Stimulated activated effector memory CD8-positive, alpha-beta T cell treated with anti-CD3 and anti-CD28 coated beads, Interleukin-12 subunit alpha, Interleukin-12 subunit beta, amount 100 ng/mL, for 72 hours (primary cell): ENCODE data around the gene PDE2A.

ENCODE experiments used
- ATAC-seq: fragments of 150-1000 bp; cut with Tn5 transposase; 2 replicates; pipeline ENCODE4 v1.10.0; 2021
- DNase-seq, 2 donors: peaks; one replicate each; pipeline ENCODE4 v3.0.0; 2021 to 2022; ENCODE audit warnings: low spot score in 2 of 2
- H3K27ac Mint-ChIP-seq: one replicate; pipeline ENCODE4 v1.8.0; 2022; ENCODE audit warnings: mild to moderate bottlenecking, mixed read lengths
- H3K36me3 Mint-ChIP-seq: one replicate; pipeline ENCODE4 v1.8.0; 2022; ENCODE audit warnings: mild to moderate bottlenecking, mixed read lengths
- H3K4me1 Mint-ChIP-seq: one replicate; pipeline ENCODE4 v1.8.0; 2022; ENCODE audit warnings: mixed read lengths
- H3K4me3 Mint-ChIP-seq: one replicate; pipeline ENCODE4 v1.8.0; 2022; ENCODE audit warnings: mild to moderate bottlenecking, mixed read lengths
- H3K9me3 Mint-ChIP-seq: one replicate; pipeline ENCODE4 v1.8.0; 2022; ENCODE audit warnings: mixed read lengths

PDE2A gene

GRCh38 chr11:72646024-72646423 is 28.2 kb downstream of the PDE2A start:
- peak overlapping the region; percentile 30 for H3K27ac Mint-ChIP-seq
- DNase-seq, result no peak
- H3K36me3 Mint-ChIP-seq, result no peaks in the 10 kb centered on the region
- H3K4me3 Mint-ChIP-seq, result no peak overlapping the region
- H3K4me1 Mint-ChIP-seq, result peaks cover 6% of the 10 kb centered on the region
- ATAC-seq, result no peak
- H3K9me3 Mint-ChIP-seq, result no peaks in the 10 kb centered on the region

GRCh38 chr11:72643547-72643946 is 30.7 kb downstream of the PDE2A start:
- Mint-ChIP-seq H3K9me3 (no peaks in the 10 kb centered on the region), H3K4me1 (peaks cover 6% of the 10 kb centered on the region), H3K36me3 (no peaks in the 10 kb centered on the region), H3K27ac (no peak overlapping the region), H3K4me3 (no peak overlapping the region)
- ATAC-seq, result no peak
- DNase-seq, result no peak

- Mint-ChIP-seq H3K27ac (no peak overlapping the region), H3K4me1 (peaks cover 6% of the 10 kb centered on the region), H3K9me3 (no peaks in the 10 kb centered on the region), H3K4me3 (no peak overlapping the region), H3K36me3 (no peaks in the 10 kb centered on the region)
- DNase-seq (peak; percentile 81 to 87), ATAC-seq (peak; percentile 80)
Measured at GRCh38 chr11:72642884-72643522, 31.2 kb downstream of the PDE2A start.

- DNase-seq (peak; percentile 23 to 76), ATAC-seq (peak; percentile 73)
- peaks cover 6% of the 10 kb centered on the region for H3K4me1 Mint-ChIP-seq
- no peaks in the 10 kb centered on the region for H3K36me3 Mint-ChIP-seq
- H3K27ac Mint-ChIP-seq, result no peak overlapping the region
- no peak overlapping the region for H3K4me3 Mint-ChIP-seq
- H3K9me3 Mint-ChIP-seq, result no peaks in the 10 kb centered on the region
Measured at GRCh38 chr11:72642043-72642883, 32.0 kb downstream of the PDE2A start.

- Mint-ChIP-seq H3K4me1 (peaks cover 6% of the 10 kb centered on the region), H3K36me3 (no peaks in the 10 kb centered on the region), H3K4me3 (no peak overlapping the region), H3K9me3 (no peaks in the 10 kb centered on the region), H3K27ac (no peak overlapping the region)
- no peak for DNase-seq
- no peak for ATAC-seq
Measured at GRCh38 chr11:72641522-72642042, 32.6 kb downstream of the PDE2A start.

GRCh38 chr11:72639502-72640375 is 34.5 kb downstream of the PDE2A start:
- no peaks in the 10 kb centered on the region for H3K36me3 Mint-ChIP-seq
- no peaks in the 10 kb centered on the region for H3K9me3 Mint-ChIP-seq
- H3K4me1 Mint-ChIP-seq, result peaks cover 6% of the 10 kb centered on the region
- ATAC-seq, result no peak
- H3K27ac Mint-ChIP-seq, result no peak overlapping the region
- DNase-seq, result no peak
- H3K4me3 Mint-ChIP-seq, result no peak overlapping the region

GRCh38 chr11:72637926-72638325 is 36.3 kb downstream of the PDE2A start:
- H3K9me3 Mint-ChIP-seq, result no peaks in the 10 kb centered on the region
- H3K36me3 Mint-ChIP-seq, result no peaks in the 10 kb centered on the region
- DNase-seq, result no peak
- ATAC-seq, result no peak
- H3K27ac Mint-ChIP-seq, result no peak overlapping the region
- no peaks in the 10 kb centered on the region for H3K4me1 Mint-ChIP-seq
- H3K4me3 Mint-ChIP-seq, result no peak overlapping the region

- ATAC-seq (no peak), DNase-seq (no peak)
- no peaks in the 10 kb centered on the region for H3K36me3 Mint-ChIP-seq
- no peaks in the 10 kb centered on the region for H3K4me1 Mint-ChIP-seq
- no peaks in the 10 kb centered on the region for H3K9me3 Mint-ChIP-seq
- H3K4me3 Mint-ChIP-seq, result no peak overlapping the region
- H3K27ac Mint-ChIP-seq, result no peak overlapping the region
Measured at GRCh38 chr11:72637198-72637597, 37.0 kb downstream of the PDE2A start.

- Mint-ChIP-seq H3K4me3 (no peak overlapping the region), H3K27ac (no peak overlapping the region), H3K9me3 (no peaks in the 10 kb centered on the region), H3K36me3 (no peaks in the 10 kb centered on the region), H3K4me1 (no peaks in the 10 kb centered on the region)
- DNase-seq (no peak), ATAC-seq (no peak)
Measured at GRCh38 chr11:72636376-72636775, 37.8 kb downstream of the PDE2A start.

- no peaks in the 10 kb centered on the region for H3K9me3 Mint-ChIP-seq
- H3K4me3 Mint-ChIP-seq, result no peak overlapping the region
- no peaks in the 10 kb centered on the region for H3K36me3 Mint-ChIP-seq
- no peaks in the 10 kb centered on the region for H3K4me1 Mint-ChIP-seq
- no peak for ATAC-seq
- H3K27ac Mint-ChIP-seq, result no peak overlapping the region
- no peak for DNase-seq
Measured at GRCh38 chr11:72635933-72636332, 38.3 kb downstream of the PDE2A start.

GRCh38 chr11:72635309-72635915 is 38.8 kb downstream of the PDE2A start:
- H3K36me3 Mint-ChIP-seq, result no peaks in the 10 kb centered on the region
- H3K4me3 Mint-ChIP-seq, result no peak overlapping the region
- peaks cover 3% of the 10 kb centered on the region for H3K4me1 Mint-ChIP-seq
- no peaks in the 10 kb centered on the region for H3K9me3 Mint-ChIP-seq
- no peak overlapping the region for H3K27ac Mint-ChIP-seq
- ATAC-seq, result no peak
- no peak for DNase-seq

GRCh38 chr11:72634472-72635095 is 39.6 kb downstream of the PDE2A start:
- Mint-ChIP-seq H3K4me1 (peaks cover 9% of the 10 kb centered on the region), H3K36me3 (no peaks in the 10 kb centered on the region), H3K4me3 (no peak overlapping the region), H3K9me3 (no peaks in the 10 kb centered on the region), H3K27ac (no peak overlapping the region)
- no peak for DNase-seq
- ATAC-seq, result no peak

GRCh38 chr11:72634016-72634415 is 40.2 kb downstream of the PDE2A start:
- no peaks in the 10 kb centered on the region for H3K36me3 Mint-ChIP-seq
- no peaks in the 10 kb centered on the region for H3K9me3 Mint-ChIP-seq
- H3K4me1 Mint-ChIP-seq, result peaks cover 9% of the 10 kb centered on the region
- ATAC-seq (no peak), DNase-seq (no peak)
- no peak overlapping the region for H3K27ac Mint-ChIP-seq
- no peak overlapping the region for H3K4me3 Mint-ChIP-seq

GRCh38 chr11:72633068-72633467 is 41.2 kb downstream of the PDE2A start:
- Mint-ChIP-seq H3K4me3 (no peak overlapping the region), H3K9me3 (no peaks in the 10 kb centered on the region), H3K36me3 (no peaks in the 10 kb centered on the region), H3K4me1 (peaks cover 9% of the 10 kb centered on the region), H3K27ac (no peak overlapping the region)
- ATAC-seq (no peak), DNase-seq (no peak)
